HG03095 (cell line): Measurements from ENCODE around the gene NHSL1.

Experiments
- ATAC-seq: cut with Tn5 transposase; IDR thresholded peaks from one replicate; pipeline ENCODE4 v1.9.1; 2021; ENCODE audit warnings: moderate library complexity; ENCODE audit not compliant: unreplicated experiment

The NHSL1 gene

DNA sequence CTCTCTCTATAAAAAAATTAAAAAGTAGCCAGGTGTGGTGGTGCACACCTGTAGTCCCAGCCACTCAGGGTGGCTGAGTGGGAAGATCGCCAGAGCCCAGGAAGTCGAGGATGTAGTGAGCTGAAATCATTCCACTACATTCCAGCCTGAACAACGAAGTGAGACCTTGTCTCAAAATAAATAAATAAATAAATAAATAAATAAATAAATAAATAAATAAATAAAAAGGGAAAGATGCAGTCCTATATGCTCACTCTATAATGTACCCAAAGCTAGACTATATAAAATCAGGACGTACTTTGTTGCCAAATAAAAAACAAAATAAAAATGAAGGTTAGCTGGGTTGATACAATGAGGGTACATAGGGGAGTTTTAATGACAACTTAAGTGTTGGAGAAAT is 26.1 kb upstream of the NHSL1 start:
- no peak for ATAC-seq

DNA sequence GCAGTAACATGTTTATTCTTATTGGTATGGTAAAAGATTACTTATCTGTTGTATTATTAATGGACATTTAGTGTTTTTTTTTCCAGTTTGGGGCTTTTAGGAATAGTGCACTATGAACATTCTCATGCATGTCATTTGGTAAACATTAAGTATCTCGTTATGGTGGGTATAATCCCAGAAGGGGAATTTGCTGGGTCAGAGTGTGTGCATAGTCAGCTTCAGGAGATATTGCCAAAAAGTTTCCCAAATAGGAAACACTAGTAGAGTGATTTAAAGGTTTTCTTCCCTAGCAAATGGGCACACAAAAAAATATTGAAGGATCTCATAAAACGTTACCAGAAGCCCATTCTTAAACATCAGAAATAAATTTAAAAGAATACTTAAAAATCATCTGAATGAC is 25.2 kb upstream of the NHSL1 start:
- no peak for ATAC-seq

DNA sequence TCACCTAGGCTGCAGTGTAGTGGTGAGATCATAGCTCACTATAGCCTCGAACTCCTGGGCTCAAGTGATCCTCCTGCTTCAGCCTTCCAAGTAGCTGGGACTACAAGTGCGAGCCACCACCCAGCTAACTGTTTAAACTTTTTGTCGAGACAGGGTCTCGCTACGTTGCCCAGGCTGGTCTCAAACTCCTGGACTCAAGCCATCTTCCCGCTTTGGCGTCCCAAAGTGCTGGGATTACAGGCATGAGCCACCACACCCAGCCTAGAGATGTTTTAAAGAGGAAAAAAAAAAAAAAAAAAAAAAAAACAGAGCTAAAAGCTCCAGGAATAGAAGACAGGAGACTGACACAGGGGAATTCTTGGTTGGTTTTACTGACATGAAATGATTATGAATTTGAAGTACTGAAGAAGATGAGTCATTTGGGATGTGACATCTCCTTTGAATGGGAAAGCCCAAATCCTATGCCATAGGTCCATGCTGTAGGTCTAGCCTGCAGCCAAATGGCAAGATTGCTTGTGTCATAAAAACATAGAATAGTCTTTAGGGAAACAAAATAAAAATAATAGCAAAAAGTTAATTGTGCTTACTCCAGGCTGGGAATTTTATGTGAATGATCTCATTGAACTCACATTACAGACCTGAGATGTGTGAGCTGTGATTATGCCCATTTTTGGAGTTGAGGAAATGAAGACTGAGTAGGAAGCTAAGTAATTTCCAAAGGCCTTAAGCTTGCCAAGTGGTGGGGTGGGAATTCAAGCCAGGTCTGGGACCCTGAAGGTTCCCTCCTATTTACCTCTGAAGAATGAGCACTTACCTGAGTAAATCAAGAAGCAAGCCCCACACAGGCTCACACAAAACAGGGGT is 24.3 kb upstream of the NHSL1 start:
- no peak for ATAC-seq

DNA sequence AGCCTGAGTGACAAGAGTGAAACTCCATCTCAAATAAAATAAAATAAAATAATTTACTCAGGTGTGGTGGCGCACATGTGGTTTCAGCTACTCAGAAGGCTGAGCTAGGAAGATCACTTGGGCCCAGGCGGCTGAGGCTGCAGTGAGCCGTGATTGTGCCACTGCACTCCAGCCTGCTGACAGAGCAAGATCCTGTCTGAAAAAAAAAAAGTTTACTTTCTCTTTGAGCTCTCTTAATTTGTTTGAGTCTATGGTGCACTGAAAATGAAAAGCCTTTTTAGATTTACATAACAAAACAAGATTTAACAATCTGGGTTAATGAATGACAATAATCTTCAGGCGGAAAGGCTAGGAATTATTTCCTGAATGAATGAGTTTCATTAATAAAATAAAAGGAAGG is 23.3 kb upstream of the NHSL1 start:
- no peak for ATAC-seq

DNA sequence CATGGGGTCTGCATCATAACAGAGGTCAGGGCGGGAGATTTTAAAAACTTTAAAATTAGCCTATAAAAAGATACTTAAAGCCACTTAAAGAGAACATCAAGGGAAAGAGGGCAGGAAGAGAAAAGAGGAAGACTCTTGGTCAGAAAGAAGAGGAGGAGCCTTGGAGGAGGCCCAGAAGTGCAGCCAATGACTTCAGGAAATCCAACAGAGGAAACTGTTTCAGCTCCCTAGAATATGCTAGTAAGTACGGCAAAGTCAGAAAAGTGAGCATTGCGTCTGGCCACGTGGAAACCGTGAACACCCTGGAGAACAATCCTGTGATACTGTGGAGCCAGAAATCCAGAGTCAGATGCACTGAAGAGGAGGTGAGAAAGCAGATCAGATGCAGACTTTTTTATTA is 22.5 kb upstream of the NHSL1 start:
- no peak for ATAC-seq

DNA sequence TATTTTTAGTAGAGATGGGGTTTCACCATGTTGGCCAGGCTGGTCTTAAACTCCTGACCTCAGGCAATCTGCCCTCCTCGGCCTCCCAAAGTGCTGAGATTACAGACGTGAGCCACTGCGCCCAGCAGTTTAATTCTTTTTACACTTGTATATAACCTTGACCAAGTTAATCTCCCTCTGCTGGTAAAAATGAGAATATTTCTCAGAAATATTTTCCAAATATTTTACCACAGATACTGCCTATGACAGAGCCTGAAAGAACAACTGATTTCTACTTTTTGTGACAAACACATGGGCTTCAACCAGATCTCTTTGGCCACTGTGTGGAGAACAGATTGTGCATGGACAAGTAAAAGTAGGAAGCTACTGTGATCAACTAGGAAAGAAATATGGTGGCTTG is 21.2 kb upstream of the NHSL1 start:
- no peak for ATAC-seq

DNA sequence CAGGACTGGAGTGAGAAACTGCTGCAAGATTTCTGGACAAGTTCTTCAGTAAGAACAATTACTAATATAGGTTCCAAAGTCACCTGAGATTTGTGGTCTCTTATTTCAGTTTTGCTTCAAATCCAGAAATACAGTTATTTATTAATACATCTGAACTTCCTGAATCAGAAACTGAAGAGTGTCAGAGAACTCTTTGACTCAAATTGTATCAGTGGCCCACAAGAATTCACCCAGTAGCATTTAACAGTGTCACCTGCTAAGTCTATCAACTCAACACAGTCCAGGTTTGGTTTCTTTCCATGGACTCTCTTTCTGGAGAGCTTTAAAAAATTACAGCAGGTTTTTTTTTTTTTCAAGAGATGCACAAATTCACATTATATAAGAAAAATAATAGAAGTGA is 18.8 kb upstream of the NHSL1 start:
- ATAC-seq, result no peak

DNA sequence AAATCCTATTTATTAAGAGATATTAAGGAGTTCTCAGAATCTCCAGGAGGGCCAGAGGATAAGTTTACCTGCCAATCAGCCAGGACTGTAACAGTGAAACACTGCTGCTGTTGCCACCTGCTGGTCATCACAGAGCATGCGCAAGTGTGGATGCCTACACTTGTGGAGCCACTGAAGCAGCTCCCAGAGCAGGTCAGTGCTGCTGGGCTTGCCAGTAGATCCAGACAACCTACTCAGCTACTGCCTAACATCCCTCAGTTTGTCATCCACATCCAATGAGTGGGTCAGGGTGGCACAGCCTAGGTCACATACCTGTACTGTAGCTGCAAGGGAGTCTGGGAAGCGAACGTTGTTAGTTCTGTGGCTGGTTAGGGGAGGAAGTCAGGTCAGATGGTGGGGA is 18.3 kb upstream of the NHSL1 start:
- ATAC-seq, result peak; percentile 73

DNA sequence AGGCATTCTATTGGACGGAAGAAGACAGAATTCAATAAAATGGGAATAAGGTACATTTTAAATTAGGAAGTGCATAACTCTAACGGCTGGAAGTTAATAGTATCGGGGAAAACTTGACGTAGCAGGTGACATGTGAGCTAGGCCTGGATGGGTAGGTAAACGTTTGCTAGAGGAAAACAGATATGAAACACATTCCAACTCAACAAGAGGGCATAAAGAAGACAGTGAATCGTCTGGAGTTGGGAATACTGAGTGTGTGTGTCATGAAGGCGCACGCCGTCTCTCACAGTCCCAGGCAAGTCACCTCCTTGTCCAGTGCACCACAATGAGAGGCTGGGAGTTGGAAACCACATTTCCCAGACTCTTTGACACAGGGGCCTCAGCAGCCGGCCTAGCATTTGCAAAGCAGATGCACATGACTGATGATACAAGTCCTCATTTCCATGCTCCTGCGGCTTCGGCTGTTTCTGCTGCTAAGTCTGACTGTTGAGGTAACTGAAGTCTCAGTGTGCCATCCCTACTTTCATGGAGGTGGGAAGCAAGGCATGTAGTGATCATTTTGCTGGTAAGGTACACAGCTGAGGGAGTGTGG is 16.5 kb upstream of the NHSL1 start:
- no peak for ATAC-seq

DNA sequence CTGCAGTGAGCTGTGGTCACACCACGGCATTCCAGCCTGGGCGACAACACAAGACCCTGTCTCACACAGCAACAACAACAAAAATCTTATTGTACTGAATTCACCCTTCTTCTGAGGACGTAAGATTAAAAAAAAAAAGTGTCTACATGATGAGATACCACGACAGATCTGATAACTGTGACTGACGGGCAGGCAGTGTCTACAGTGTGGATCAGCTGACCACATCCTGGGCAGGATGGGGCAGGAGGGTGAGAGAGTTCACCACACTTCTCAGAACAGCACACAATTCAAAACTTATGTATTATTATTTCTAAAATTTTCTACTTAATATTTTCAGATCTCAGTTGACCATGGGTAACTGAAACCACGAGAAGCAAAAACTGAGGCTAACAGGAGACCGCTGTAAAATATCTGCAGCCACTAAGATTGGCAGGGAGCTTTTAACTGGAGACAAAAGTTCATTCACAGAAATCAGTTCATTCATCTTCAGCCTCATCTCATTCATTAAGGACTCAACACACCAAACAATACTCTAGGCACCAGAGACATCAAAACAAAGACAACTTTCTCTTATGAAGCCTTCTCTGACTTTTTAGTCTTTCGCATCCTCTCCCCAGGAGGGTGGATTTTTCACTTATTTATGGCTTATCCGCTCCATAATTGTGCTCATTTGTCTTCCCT is 15.7 kb upstream of the NHSL1 start:
- ATAC-seq, result no peak

DNA sequence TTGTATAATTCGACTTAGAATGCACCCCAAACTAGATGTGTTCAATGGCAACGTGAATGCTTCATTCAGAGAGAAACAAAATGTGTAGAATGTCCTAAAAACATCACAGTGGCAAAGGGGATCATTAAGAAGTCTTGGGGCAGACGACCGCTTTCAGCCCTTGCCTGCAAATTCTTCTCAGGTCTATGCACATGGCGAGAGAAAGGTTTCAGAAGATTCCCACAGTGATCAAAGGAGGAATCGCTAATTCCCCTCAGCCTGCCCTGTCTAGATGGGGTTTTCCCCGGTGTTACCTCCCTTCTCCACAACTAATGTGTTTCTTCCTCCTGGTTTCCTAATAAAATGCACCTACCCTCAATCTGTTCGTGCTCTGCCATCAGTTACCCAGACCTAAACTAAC is 13.3 kb upstream of the NHSL1 start:
- ATAC-seq, result no peak

DNA sequence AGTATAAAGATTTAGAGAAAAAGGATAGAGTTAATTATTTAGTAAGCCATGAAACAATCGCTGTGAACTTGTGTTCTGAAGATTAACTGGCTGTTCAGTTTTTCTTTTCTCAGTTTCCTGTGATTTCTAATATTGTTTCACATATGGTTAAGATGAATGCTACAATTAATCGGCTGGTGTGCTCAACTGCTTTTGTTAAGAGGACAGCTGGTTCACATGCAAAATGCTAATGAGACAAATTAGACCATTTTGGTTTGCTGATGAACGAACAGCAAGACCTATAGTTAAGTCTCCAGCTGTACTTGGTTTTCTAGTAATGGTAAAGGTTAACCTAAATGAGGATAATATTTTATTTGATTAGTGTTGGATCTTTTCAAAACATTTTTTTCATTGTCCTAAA is 10.8 kb upstream of the NHSL1 start:
- ATAC-seq, result no peak

DNA sequence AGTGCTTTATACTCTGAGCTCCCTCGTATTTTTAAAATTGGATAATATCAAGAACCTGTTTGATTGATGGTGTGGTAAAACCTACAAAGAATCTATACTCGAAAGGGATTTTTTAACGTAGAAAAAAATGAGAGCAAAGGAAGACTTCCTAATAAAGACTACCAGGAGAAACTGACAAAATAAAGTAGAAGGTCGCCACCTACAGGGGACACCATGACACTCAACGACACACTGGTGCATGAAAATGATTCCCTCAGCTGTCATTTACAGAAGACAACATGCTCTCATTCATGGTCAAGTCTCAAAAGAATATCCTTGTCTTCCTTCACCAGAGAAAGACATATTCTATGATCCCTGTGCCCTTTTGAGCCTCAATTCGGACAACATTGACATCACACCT is 10.1 kb upstream of the NHSL1 start:
- no peak for ATAC-seq

DNA sequence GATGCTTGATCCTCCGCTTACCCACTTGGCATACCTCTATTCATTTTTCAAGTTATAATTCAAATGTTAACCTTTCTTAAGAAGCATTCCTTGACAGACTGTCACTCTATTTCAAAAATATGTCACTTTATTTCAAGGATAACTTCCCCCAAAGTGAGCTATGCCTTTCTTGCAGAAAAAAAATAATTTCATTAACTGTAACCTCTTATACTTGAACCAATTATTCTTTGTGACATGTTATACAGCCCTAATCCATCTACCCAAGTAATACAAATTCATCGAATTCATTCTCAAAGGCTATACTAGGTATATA is 9.3 kb upstream of the NHSL1 start:
- no peak for ATAC-seq

DNA sequence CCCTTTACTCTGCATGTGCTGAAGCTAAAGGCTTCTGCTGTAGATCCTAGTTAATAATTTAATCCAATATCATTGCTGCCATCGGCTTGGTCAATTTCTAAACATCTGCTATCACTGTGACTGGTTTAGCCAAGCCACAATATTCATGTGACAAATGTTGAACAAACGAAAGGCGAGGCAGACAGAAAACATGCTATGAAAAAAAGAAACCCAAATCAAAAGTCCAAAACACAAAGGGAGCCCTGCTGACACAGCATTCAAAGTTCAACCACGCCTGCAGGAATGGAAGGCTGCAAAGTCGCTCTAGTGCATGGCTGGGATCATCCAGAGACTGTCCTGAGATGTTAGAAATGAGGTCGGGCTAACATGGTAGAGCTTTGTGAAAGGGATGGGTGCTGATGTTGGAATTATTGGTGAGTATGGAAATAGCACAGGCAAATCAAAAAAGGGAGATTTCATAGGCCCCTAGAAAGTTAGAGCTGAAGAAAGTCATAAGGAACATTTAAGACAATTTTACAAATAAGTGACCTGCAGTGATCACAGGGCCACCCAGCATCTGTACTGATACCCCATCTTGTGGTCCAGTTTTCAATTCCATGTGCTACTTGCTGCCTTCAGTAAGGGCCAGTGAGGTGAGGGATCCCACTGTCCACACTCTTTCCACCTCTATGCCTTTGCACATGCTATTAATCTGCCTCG is 8.8 kb upstream of the NHSL1 start:
- ATAC-seq, result no peak

DNA sequence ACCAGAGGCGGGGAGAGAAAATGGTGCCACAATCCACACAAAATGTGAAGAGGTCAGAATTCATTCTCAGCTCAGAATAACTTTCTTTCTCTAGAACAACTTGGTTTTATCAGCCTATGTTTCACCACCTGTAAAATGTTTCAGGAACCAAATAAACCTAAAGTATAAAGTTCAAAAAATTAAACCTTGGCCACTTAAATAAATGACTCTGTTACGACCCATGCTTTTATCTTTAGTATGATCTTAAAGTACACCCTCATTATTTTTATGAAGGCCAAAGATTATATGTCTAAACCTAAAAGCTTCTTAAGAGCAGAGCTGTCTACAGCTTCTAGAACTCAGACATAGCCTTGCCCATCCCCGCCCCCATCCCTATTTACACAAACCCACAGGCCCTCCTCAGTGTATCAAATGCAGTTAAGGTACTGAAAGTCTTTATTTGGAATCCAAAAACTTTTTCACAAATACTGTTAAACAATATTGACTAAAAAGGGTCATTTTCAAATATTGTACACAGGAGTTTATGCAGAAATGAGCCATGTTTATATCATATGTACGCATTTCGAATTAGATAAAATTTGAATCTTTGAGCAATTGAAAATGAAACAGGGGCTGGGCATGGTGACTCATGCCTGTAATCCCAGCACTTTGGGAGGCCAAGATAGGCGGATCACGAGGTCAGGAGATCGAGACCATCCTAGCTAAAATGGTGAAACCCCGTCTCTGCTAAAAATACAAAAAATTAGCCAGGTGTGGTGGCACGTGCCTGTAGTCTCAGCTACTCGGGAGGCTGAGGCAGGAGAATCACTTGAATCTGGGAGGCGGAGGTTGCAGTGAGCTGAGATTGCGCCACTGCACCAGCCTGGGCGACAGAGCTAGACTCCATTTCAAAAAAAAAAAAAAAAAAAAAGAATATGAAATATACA is 5.7 kb upstream of the NHSL1 start:
- no peak for ATAC-seq

DNA sequence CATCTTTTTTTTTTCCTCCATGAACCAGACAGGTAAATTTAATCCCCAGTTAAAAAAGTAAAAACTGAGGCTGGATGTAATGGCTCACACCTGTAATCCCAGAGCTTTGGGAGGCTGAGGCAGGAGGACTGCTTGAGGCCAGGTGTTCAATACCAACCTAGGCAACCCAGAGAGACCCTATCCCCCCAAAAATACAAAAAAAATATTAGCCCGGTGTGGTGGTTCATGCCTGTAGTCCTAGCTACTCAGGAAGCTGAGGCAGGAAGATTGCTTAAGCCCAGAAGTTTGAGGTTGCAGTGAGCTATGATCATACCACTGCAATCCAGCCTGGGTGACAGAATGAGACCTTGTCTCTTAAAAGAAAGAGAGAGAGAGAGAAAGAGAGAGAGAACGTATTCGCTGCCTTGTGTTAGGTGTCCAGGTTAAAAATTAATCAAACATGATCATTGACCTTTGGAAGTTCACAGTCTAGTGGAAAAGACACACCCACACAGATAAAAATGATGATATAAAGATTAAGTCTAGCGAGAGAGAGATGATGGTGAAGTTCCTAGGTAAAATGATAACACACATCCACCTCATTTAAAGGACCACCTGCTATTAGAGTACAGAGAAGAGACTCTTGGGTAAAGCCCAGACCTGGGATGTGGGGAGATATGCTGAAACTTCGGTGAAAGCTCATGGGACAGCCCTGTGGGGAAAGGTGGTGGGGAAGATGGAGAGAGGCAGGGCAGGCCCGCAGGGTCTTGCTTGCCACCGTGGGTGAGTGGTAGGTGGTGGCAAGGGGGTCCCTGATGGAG is 4.8 kb upstream of the NHSL1 start:
- ATAC-seq, result no peak

DNA sequence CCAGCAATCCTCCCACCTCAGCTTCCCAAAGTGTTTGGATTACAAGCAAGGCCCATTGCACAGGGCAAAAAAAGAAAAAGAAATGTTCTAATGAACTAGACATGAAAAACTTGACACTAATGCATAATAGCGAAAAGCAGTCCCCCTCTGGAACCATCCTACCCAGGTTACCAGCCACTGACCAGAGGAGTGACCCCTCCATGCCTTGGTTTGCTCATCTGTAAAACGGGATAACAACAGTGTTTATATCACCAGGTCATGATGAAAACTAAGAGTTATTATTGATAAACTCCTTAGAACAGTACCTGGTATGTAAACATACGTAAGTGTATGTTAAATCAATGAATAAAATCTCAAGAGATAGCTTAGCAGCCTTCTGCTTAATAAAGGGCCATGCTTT is 3.3 kb upstream of the NHSL1 start:
- no peak for ATAC-seq

DNA sequence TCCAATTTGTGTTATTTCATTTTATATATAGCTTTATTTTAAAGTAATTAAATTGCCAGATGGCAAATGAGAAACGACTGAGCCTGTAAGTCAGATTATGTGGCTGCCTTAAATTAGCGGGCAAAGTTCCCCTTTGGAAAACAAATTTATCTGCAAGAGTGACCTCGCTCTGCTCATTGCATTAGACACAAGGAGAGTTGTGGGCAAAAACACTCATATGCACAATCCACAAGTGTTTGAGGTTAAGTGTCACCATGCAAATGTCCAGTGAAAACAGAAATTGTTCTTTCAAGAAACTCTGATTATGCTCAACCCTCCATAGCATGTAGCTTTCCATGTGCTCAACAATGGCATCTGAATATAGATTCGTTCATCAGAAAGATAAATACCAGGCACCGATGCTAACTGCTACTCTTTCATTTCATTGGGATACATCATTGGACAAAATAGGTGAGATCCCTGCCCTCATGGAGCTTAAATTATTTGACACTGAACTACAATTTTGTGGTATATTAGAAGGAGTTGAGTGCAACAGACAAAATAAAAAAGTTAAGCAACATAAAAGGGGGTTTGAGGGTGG is 1.7 kb upstream of the NHSL1 start:
- no peak for ATAC-seq
